Effector CD8-positive, alpha-beta T cell (primary cell): ENCODE measurements around the gene FREM2.

Source experiments
- DNase-seq: peaks from one replicate; lab custom pipeline; 2025; lab: John Stamatoyannopoulos, UW

Gene FREM2

DNA sequence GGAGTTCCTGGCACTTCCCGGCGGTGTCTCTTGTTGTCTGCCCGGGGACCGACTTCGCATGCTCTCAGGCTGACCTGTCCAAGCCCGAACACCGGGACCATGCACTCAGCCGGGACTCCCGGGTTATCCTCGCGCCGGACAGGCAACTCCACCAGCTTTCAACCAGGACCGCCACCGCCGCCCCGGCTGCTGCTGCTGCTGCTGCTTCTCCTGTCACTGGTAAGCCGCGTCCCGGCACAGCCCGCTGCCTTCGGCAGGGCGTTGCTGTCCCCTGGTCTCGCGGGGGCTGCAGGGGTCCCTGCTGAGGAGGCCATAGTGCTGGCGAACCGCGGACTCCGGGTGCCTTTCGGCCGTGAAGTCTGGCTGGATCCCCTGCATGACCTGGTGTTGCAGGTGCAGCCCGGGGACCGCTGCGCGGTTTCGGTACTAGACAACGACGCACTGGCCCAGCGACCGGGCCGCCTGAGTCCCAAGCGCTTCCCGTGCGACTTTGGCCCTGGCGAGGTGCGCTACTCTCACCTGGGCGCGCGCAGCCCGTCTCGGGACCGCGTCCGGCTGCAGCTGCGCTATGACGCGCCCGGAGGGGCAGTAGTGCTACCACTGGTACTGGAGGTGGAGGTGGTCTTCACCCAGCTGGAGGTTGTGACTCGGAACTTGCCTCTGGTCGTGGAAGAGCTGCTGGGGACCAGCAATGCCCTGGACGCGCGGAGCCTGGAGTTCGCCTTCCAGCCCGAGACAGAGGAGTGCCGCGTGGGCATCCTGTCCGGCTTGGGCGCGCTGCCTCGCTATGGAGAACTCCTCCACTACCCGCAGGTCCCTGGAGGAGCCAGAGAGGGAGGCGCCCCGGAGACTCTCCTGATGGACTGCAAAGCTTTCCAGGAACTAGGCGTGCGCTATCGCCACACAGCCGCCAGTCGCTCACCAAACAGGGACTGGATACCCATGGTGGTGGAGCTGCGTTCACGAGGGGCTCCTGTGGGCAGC is 661 bp downstream of the FREM2 start:
- DNase-seq, result no peak

DNA sequence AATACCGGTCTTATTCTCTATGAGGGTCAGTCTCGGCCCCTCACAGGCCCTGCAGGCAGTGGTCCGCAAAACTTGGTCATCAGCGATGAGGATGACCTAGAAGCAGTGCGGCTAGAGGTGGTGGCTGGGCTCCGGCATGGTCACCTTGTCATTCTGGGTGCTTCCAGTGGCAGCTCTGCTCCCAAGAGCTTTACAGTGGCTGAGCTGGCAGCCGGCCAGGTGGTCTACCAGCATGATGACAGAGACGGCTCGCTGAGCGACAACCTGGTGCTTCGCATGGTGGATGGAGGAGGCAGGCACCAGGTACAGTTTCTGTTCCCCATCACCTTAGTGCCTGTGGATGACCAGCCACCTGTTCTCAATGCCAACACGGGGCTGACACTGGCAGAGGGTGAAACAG is 1.8 kb downstream of the FREM2 start:
- DNase-seq, result no peak

DNA sequence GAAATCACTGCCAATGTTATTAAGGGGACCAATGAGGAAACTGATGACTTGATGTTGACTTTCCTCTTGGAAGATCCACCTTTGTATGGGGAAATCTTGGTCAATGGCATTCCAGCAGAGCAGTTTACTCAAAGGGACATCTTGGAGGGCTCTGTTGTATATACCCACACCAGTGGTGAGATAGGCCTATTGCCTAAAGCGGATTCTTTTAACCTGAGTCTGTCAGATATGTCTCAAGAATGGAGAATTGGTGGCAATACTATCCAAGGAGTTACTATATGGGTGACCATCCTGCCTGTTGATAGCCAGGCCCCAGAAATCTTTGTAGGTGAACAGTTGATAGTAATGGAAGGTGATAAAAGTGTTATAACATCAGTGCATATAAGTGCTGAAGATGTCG is 3.4 kb downstream of the FREM2 start:
- DNase-seq, result no peak

DNA sequence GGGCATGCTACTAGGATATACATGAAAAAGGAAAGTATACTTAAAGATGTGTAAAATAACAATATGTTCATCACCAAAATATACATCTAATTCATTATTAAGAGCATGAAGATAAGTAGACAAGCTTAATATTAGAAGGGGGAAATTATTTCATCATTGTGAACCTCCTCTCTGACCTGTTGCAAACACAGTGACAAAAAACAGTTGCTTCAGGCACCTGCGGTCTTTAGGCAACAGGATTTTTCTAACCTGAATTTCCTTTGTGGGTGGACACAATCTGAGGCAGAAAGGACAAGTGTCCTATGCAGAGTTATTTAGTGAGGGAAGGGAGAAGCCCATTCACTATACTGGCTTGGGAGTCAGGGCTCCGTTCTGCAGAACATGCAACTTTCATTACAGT is 6.3 kb downstream of the FREM2 start:
- no peak for DNase-seq

DNA sequence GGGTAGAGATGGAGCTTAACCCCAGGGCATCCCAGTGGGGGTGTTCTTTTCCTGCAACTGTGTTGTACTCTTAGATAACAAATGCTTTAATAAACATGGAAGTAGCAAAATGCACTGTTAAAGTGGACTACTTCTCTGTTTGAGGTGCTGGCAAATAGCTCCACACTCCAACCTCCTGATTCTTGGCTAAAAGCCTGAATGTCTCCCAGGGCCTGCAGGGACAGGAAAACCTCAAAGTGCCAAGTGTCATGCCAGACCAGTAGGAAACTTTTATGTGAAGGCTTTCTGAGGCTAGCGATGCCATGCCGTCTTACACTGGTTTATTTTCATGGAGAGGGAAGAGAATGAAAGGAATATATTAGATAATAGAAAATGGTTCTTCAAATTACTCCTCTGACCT is 6.8 kb downstream of the FREM2 start:
- DNase-seq, result no peak

DNA sequence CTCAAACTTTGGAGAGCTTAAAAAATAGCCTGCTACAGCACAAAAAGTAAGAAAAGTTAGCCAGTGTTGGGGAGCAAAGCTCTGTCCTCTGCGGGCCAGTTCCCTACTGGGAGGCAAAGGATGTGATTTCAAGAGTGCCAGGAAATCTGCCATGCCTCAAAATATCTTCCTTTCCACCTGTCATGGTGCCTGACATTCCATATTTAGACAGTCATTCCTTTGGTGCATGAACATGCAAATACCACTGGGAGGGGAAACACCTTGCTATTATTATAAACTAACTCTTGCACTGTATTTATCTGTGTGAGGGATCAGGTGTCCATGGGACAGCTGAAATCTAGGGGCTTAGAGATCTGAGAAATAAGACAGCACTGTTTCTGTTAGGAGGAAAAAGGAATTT is 10.3 kb downstream of the FREM2 start:
- DNase-seq, result no peak

DNA sequence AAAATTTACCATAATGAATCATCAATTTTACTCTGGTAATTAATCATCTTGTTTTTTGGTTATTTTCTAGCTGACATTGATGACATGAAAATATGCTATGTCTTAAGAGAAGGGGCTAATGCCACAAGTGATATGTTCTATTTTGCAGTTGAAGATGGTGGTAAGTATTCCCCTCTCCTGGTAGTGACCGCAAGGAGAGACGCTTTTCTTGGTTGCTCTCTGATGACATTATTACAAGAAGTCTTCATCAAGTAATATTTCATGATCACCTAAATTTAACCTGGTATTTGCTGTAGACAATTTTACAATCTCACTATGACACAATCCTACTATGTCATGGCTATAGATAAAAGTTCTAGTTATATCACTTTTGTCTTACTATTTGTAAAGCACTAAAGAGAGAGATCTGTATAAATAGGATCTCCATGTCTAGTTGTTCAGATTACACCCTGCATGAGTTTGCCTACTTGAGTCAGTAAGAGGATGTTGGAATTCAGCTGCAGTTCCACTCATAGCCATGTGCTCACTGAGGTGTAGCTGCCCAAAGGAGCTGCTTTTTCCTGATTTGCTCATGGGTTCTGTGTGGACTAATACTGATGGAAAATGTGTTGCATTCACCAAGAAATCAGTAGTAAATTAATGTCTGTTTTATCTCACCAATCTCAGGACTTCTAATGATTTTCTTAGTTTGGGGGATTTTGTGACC is 10.9 kb downstream of the FREM2 start:
- no peak for DNase-seq

DNA sequence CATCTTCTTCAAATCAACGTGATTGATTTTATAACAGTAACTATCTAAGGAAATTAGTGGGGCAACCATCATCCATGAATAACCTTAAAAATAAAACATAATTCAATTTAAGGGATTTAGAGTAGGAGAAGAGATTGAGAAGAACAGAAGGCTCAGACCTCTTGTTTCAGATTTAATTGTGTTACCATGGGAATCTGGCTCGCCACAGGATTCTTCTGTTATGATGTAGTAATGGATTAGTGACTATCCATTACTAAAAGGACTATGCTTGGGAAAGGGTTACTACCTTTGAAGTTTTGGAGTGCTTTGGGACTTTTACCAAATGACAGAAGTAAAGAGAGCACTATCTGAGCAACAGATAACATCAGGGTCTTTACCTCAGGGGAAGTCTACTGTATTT is 13.2 kb downstream of the FREM2 start:
- no peak for DNase-seq

DNA sequence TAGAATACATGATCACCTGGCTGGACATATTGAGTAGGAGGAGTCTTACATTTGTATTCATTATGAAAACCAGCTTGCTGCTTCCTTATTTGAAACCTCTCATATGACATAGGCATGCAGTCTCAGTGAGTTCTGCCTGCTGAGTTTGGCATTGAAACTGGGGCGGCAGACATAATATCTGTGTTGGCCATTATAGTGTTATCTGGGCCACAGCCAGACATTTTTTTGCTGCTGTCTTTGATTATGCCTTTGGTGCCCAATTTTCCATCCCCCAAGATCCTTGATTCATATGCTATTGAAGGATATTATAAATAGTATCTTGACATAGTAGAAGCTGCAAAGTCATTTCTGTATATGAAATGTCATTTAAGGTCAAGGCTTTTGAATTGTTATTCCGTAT is 15.8 kb downstream of the FREM2 start:
- no peak for DNase-seq

DNA sequence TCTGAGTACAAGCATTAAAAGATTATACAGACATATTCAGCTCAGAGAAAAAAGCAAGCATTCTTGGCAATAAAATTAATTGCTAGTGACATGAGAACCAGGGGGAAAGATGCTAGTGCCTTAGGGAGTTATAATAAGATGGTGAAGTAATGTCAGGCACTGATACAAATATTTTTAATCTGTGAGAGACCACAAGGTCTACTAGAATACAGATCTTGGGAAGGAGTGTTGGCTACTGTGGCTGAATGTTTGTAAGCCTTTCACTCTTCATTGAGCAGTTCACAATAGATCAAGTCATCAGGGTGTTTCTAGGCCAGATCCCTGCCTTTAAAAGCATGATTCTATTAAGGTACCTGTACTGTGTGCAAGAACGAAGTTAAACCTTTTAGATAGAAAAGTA is 16.4 kb downstream of the FREM2 start:
- no peak for DNase-seq

DNA sequence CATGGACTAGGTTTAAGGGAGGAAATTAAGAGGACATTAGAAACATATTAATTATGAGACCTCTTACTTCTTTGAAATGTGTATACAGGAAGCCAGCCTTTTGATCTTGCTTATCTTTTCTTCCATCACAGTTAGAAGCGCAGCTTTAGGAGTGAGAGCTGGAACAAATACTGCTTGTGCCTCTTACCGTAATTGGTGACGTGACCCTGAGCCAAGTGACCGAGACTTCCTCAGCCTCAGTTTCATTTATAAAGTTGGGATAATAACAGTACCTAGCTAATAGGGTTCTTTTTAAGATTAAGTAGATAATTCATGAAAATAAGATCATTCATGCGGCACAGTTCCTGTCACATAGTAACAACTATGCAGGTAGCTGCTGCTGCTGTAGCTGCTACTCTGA is 18.5 kb downstream of the FREM2 start:
- DNase-seq, result no peak

DNA sequence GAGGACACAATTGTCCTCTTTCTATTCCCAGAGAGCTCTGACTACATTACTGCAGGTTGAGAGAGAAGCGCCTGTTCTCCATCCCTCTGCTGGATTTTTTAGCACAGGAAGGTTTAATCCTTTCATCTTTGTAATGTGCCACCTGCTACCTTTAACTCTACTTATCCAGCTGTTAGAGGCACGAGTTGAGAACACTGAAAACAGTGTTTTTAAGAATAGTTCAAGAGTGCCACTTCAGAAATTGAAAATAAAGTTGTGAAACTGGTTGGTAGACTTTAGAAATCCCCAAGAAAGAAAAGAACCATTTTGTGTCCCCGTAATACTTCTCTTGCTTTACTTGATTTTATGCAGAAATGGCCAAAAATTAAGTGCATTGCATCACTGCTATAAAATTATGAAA is 20.6 kb downstream of the FREM2 start:
- DNase-seq, result no peak

DNA sequence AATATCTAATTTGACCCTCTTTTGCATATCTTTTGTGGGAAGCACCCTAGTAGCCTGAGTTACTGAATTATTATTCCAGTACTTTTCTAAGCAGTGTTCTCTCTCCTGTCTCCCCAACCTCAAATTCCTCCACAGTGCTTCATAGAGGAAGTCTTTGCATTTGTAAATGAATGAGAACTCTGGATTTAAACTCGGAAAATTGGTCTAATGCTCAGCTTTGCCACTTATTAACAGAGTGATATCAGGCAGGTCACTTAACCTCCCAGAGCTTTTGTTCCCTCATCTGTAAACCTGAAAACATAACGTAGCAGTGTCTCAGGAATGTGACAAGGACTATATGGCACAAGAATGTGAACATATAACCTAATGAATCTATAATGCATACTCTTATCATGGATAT is 26.2 kb downstream of the FREM2 start:
- DNase-seq, result no peak

DNA sequence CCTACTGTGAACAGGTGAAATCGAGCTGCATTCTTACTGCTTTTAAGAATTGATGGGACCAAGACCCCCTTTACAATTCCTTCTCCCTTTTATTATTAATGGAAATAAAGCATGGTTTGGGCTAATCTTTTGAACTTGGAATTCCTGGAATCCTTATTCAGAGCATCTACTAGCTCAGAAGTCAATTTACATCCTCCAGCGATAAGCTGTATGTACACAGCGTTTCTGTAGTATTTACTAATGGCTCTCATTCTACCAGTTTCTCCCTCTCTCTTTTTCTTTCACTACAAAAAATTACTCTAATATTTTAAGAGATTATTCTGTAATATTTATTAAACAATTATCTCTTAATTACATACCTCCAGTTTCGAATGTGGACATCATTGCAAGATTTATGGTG is 31.5 kb downstream of the FREM2 start:
- no peak for DNase-seq

DNA sequence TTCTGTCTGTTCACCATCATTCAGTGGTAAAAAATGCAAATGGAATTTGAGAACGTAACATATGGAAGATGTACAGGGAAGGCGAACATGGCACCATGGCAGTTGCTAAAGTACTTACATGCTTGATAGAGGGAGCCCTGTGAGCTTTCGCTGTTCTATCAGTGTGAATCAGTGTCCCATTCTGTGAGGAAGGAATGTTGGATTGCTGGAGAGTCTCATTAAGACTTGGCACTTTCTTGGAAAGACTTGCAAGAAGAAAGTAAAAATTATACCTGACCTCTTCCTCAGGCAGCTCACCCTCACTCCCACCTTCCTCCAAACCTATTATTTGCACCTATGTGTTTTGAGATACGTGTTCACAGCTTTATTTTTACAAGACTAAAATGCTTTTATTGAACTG is 43.5 kb downstream of the FREM2 start:
- DNase-seq, result no peak

DNA sequence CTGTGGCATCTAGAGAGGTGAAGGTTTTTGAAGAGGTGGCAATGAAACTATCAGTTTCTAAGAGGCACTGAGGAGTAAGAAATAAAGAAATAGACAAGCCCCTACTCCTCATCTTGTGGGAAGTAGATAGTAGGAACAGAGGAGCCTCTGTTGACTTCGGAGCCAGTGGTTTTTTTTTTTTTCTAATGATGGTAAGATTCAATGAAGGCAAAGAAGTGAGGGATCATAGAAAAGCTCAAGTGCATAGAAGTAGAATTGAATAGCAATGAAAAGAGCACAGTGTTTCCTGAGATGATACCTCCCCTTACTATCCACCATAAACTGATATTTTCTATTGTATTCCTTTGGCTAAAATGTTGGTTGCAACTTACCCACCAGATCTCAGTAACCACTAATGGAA is 46.3 kb downstream of the FREM2 start:
- no peak for DNase-seq

DNA sequence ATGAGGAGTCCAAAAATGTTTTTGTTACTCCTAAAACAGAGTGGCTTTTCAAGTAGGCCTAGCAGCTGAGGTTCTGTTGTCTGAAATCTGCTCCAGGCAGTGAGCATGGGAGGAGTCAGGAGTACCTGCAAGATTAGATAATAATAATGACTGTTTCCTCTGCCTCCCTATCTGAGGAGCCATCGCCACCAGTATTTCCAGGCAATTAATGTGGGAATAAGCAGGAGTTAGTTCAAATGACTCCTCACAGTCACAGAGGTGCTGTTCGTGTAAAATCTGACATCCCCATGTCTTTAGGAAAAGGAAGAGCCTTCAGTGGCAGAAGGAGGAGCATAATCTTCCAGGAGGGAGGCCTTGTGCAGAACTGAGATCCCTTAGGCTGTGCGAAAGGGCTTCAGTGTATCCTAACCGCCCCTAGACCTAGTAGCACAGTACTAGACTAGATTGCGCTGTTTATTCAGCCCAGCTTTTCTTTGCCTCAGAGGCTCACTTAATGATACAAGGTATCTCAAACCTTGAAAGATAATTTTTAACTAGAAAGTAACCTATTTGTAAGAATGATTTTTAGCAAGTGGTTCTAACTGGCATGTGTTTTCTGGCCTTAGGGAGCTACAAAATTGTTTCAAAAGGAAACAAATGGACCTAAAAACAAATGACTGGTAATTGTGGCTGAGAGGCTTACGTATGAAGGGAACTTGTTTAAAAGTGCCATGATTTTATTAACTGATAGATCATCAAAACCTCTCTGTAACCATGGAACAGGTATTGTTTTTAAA is 49.0 kb downstream of the FREM2 start:
- no peak for DNase-seq

DNA sequence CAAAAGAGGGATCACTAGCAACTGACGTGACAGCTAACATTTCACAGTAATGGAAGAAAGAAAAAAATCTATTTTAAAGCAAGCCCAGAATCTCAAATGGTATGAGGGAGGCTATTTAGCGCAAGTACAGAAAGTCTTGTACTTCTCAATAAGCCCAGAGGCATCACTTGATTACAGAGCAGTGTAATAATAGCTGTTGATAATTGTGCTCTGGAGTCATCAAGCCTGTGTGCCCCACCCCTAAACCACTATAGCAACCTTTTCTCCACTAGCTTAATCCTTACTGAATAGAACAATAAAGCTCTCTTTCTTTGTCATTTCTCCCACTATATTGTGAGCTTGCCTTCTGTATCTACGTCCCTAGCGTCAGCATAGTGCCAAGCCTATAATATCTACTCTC is 56.6 kb downstream of the FREM2 start:
- DNase-seq, result no peak

DNA sequence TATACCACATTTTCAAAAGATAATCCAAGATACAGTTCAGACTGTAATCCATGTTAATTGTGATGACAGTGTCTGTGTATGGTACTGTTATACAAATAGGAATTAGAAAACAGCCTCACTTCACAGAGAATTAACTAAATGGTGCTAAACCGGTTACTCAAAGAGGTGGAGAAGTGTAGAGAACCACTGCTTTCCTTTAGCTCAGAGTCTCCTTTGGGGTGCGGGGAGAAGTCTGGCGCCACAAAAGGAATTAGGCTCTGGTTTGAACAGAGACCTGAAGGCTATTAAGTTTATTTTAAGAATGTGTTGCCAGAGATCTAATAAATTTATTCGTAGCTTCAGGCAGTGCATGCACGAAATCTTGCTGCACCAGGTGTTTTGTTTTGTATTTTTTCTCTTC is 65.8 kb downstream of the FREM2 start:
- no peak for DNase-seq

DNA sequence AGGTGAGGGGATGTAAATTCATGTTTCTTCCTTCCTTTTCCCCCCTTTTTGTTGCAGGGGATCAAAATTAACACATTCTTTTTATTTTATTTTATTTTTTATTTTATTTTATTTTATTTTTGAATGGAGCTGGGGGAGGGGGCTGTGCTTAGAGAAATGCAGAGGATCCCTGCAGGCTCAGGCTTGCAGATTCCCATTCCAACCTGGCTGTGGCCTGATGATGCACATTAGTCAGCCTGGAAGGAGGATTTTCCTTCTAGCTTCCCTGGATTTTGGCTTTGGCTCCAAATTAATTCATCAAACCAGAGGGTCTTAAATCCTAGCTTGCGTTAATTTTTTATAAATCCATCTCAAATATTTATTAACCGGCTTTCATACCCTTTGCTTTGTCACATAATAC is 67.0 kb downstream of the FREM2 start:
- no peak for DNase-seq

DNA sequence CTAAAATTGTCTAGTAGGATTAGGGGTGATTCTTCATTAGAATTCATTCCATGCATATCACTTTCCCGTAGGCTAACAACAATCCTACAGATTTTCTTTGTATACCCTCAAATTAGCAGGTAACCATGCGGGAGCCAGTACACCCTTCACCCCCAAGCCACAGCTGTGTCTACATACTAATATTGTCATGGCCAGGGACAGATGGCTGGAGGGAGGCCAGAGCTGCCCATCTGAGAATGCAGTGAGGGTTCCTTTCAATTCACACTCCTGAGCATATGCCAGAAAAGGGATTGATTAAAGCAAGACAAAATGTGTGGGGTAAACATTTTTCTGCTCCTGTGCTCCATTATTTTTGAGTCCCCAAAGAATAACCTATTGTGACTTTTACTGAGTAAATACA is 68.9 kb downstream of the FREM2 start:
- no peak for DNase-seq

DNA sequence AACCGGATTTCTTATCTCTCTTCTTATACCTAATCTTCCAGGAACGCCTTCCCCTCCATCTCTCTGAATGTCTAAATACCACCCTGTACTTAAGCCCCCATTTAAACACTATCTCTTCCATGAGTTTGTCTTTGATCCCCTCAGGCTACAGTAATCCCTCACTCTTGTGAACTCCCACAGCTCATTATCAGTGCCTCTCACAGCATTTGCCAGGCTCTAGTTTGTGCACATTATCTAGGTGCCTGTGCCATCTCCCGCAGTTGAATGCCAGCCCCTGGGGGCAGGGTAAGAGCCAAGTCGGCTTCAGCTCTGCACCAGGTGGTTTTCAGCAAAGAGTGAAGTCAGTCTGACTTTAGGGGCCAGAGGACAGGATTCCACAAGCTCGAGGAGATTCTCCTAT is 71.4 kb downstream of the FREM2 start:
- DNase-seq, result no peak

DNA sequence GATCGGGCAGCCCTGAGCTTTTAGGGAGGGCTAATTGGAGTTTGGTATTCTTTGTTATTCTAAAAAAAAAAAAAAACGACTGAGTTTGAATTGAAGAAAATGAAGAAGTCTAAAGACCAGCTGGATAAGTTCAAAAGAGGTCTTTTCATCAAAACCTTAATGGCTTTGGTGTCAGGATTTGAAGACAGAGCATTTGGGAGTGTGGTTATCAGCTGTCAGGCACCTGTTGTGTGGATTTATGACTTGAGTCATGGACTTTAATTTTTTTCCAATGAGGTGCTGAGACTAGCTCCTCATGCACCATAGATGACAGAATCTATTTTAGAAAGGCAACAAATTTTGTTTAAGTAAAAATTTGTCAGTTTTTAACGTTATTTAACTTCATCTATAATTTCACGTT is 72.5 kb downstream of the FREM2 start:
- DNase-seq, result no peak
